Lower leg skin (tissue), 3 donors: ENCODE data around the gene HVCN1.

Source experiments
- POLR2A ChIP-seq, 2 donors: fragments of 450-650 bp; IDR thresholded peaks; one replicate each; pipeline ENCODE4 v1.6.1; 2016 to 2017; ENCODE audit warnings: antibody characterized with exemption in 2 of 2, mild to moderate bottlenecking in 1 of 2, moderate library complexity in 1 of 2
- TF ChIP-seq, protein P1 (sequence below), 3 donors: fragments of 450-650 bp; IDR thresholded peaks; one replicate each; pipeline ENCODE4 v1.5.1; 2016; ENCODE audit warnings: antibody characterized with exemption in 3 of 3, mild to moderate bottlenecking in 3 of 3, moderate library complexity in 2 of 3

DNA sequence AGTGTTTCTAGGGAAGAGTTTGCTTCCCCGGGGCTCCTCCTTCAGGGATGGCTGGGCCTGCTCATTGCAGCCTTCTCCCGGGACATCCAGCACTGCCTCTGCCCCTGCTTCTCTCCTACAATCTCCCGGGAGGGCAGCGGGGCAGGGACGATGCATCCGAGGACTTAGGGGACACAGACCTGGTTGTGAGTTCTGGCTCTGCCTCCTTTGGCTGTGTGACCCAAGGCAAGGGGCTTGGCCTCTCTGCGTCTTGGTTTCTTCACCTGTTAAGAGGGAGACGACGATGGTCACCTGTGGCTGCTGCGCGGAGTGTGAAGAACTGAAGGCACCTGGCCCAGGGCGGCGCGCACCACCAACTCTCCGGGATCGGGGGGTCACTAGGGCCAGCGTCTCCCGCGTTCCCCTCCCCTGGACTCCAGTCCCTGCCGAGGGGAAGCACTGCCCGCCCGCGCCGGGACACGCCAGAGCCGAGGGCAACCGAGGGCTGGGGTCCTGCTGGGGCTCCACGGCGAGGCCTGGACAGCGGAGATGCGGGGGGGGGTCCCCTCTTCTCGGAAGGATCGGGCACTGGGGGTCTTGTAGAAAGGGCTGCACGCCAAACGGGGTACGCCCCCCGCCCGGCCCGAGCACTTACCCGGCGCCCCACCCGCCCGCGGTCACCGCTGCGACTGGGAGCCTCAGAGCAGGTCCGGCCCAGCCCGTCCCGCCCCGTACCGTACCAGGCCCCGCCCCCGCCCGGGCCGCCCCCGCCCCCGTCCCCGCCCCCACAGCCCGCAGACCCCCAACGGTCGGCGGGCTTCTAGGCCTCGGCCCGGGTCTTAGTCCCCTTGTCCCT lies at the start of gene HVCN1:
- TF ChIP-seq, protein P1, sequence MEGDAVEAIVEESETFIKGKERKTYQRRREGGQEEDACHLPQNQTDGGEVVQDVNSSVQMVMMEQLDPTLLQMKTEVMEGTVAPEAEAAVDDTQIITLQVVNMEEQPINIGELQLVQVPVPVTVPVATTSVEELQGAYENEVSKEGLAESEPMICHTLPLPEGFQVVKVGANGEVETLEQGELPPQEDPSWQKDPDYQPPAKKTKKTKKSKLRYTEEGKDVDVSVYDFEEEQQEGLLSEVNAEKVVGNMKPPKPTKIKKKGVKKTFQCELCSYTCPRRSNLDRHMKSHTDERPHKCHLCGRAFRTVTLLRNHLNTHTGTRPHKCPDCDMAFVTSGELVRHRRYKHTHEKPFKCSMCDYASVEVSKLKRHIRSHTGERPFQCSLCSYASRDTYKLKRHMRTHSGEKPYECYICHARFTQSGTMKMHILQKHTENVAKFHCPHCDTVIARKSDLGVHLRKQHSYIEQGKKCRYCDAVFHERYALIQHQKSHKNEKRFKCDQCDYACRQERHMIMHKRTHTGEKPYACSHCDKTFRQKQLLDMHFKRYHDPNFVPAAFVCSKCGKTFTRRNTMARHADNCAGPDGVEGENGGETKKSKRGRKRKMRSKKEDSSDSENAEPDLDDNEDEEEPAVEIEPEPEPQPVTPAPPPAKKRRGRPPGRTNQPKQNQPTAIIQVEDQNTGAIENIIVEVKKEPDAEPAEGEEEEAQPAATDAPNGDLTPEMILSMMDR (IDR thresholded peaks at IDR 0.05): no peak
- no peak for TF ChIP-seq POLR2A (IDR thresholded peaks at IDR 0.05)
